Measurements from ENCODE around the gene EHD1.

EHD1 gene

DNA sequence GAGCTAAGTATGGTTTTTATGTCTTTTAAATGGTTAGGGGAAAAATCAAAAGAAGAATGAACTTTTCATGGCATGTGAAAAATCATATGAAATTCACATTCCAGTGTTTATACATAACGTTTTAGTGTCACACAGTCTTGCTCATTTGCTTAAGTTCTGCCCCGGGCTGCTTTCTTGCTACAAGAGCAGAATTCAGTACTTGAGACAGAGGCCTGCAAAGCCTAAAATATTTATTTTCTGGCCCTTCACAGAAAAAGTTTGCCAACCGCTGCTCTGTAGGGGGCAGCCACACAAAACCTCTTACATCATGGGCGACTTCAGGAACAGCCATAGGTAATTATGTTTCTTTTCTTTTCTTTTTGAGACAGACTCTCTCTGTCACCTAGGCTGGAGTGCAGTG lies 39.6 kb upstream of the EHD1 start:
- Histone ChIP-seq H3K9me2 (replicated peaks; ENCODE audit: control insufficient read depth, low read length) (no peaks in the 10 kb centered on the region), H3K27ac (ENCODE audit: low read depth, low read length) (peak overlapping the region; percentile 62), H3K4me2 (ENCODE audit: low read length) (peak overlapping the region; percentile 88), H3F3A (ENCODE audit: control insufficient read depth, insufficient read depth) (peaks cover 3% of the 10 kb centered on the region), H3K79me2 (ENCODE audit: control insufficient read depth, low read length) (peaks cover 21% of the 10 kb centered on the region), H4K20me1 (ENCODE audit: control insufficient read depth, insufficient read depth, low read depth, low read length) (no peaks in the 10 kb centered on the region), H3K4me1 (ENCODE audit: control insufficient read depth, low read length) (peaks cover 37% of the 10 kb centered on the region), H3K9me3 (ENCODE audit: control insufficient read depth, insufficient read depth, low read length) (no peaks in the 10 kb centered on the region), H3K36me3 (ENCODE audit: control insufficient read depth, low read length) (peaks cover 11% of the 10 kb centered on the region; the same call in 1 of the 2 replicates), H3K4me3 (ENCODE audit: low read length) (peak overlapping the region; percentile 81), H3K27me3 (ENCODE audit: control insufficient read depth, low read length) (no peaks in the 10 kb centered on the region)
- TF ChIP-seq, protein P1, sequence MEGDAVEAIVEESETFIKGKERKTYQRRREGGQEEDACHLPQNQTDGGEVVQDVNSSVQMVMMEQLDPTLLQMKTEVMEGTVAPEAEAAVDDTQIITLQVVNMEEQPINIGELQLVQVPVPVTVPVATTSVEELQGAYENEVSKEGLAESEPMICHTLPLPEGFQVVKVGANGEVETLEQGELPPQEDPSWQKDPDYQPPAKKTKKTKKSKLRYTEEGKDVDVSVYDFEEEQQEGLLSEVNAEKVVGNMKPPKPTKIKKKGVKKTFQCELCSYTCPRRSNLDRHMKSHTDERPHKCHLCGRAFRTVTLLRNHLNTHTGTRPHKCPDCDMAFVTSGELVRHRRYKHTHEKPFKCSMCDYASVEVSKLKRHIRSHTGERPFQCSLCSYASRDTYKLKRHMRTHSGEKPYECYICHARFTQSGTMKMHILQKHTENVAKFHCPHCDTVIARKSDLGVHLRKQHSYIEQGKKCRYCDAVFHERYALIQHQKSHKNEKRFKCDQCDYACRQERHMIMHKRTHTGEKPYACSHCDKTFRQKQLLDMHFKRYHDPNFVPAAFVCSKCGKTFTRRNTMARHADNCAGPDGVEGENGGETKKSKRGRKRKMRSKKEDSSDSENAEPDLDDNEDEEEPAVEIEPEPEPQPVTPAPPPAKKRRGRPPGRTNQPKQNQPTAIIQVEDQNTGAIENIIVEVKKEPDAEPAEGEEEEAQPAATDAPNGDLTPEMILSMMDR (IDR thresholded peaks at IDR 0.05; ENCODE audit: low read depth, low read length, poor library complexity, severe bottlenecking): peak; percentile 61
- TF ChIP-seq EZH2phosphoT487 (IDR thresholded peaks at IDR 0.05; ENCODE audit: borderline replicate concordance, low read length): no peak

DNA sequence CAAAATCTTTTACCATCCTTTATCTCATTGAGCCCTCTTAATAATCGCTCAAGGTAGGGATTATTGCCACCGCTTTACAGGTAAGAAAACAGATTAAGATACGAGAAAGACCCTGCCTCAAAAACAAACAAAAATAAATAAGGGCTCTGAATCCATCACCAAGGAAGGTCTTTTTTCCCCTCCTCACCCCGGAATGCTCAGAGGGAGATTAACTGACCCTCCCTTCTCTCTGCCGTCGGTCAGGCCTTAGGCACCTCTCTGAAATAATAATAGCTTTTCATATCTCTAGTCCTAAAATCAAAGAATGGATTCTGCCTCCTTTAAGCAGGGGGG lies 39.2 kb upstream of the EHD1 start:
- peaks cover 3% of the 10 kb centered on the region for H3F3A ChIP-seq (ENCODE audit: control insufficient read depth, insufficient read depth)
- H3K27me3 ChIP-seq (ENCODE audit: control insufficient read depth, low read length): no peaks in the 10 kb centered on the region
- no peak for TF ChIP-seq EZH2phosphoT487 (IDR thresholded peaks at IDR 0.05; ENCODE audit: borderline replicate concordance, low read length)
- TF ChIP-seq, protein P1 (IDR thresholded peaks at IDR 0.05; ENCODE audit: low read depth, low read length, poor library complexity, severe bottlenecking): no peak
- H3K9me3 ChIP-seq (ENCODE audit: control insufficient read depth, insufficient read depth, low read length): no peaks in the 10 kb centered on the region
- peak overlapping the region; percentile 62 for H3K27ac ChIP-seq (ENCODE audit: low read depth, low read length)
- H3K4me1 ChIP-seq (ENCODE audit: control insufficient read depth, low read length): peaks cover 37% of the 10 kb centered on the region
- H3K4me3 ChIP-seq (ENCODE audit: low read length): peak overlapping the region; percentile 81
- H3K9me2 ChIP-seq (replicated peaks; ENCODE audit: control insufficient read depth, low read length): no peaks in the 10 kb centered on the region
- peaks cover 21% of the 10 kb centered on the region for H3K79me2 ChIP-seq (ENCODE audit: control insufficient read depth, low read length)
- H4K20me1 ChIP-seq (ENCODE audit: control insufficient read depth, insufficient read depth, low read depth, low read length): no peaks in the 10 kb centered on the region
- peak overlapping the region; percentile 88 for H3K4me2 ChIP-seq (ENCODE audit: low read length)
- peaks cover 15% of the 10 kb centered on the region for H3K36me3 ChIP-seq (ENCODE audit: control insufficient read depth, low read length)

DNA sequence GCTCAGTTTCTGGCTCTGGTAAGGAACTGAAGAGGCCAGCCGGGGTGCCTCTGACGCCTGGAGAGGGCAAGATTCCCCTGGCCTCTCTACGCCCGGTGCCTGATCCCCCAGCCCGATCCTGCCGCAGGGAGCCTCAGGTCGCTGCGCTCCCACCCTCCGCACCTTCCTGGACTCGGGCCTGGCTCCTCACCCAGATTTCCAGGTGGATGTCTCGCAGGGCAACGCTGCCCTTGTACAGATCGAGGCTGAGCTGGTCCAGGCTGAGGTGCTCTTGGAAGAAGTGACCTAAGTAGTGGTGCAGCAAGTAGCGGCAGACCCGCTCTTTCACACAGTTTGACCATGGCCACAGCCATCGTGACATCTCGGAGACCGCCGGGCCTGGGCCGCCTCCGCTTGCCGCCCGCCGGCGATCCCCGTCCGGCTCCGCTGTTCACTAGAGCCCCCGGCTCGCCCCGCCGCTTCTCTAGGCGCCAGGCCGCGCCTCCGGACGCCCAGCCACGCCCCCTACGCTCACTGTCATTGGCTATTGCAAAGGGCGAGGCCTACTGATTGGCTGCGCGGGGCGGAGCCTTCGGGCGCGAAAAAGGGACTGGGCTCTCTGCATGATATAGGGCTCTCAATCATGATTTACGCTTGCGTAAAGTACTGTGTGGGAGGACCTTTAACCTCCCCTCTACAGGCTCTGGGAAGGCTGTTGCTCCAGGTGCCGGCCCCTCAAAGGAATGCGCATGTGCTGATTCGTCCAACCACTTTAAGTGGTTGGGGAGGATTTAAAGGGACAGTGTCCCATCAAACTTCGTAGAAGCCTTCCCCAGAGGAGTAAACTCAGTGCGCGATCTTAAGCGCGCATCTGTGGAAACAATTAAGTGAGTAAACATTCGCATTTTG lies 38.6 kb upstream of the EHD1 start, which contains the start of gene ATG2A:
TSS of gene ATG2A (minus strand) at position 435 of the 888 bp plus-strand sequence. CDS start at position 361, 74 bp downstream.
- TF ChIP-seq, protein P1 (IDR thresholded peaks at IDR 0.05; ENCODE audit: low read depth, low read length, poor library complexity, severe bottlenecking): no peak
- no peak for TF ChIP-seq EZH2phosphoT487 (IDR thresholded peaks at IDR 0.05; ENCODE audit: borderline replicate concordance, low read length)
- H3K79me2 ChIP-seq (ENCODE audit: control insufficient read depth, low read length): peaks cover 21% of the 10 kb centered on the region
- H3F3A ChIP-seq (ENCODE audit: control insufficient read depth, insufficient read depth): peaks cover 3% of the 10 kb centered on the region
- H3K4me3 ChIP-seq (ENCODE audit: low read length): peak within 1 kb of the TSS; percentile 85
- peaks cover 19% of the 10 kb centered on the region for H3K36me3 ChIP-seq (ENCODE audit: control insufficient read depth, low read length)
- peaks cover 37% of the 10 kb centered on the region for H3K4me1 ChIP-seq (ENCODE audit: control insufficient read depth, low read length)
- peak within 1 kb of the TSS; percentile 62 for H3K27ac ChIP-seq (ENCODE audit: low read depth, low read length)
- H3K27me3 ChIP-seq (ENCODE audit: control insufficient read depth, low read length): no peaks in the 10 kb centered on the region
- no peaks in the 10 kb centered on the region for H4K20me1 ChIP-seq (ENCODE audit: control insufficient read depth, insufficient read depth, low read depth, low read length)
- no peaks in the 10 kb centered on the region for H3K9me3 ChIP-seq (ENCODE audit: control insufficient read depth, insufficient read depth, low read length)
- H3K4me2 ChIP-seq (ENCODE audit: low read length): peak within 1 kb of the TSS; percentile 88
- no peaks in the 10 kb centered on the region for H3K9me2 ChIP-seq (replicated peaks; ENCODE audit: control insufficient read depth, low read length)
